GM21619 (cell line): ENCODE measurements around the gene RBM19.

Experiments
- ATAC-seq: cut with Tn5 transposase; IDR thresholded peaks from one replicate; pipeline ENCODE4 v1.9.1; 2021; ENCODE audit not compliant: unreplicated experiment

Gene RBM19

GRCh38 chr12:113840401-113841042 lies 125.6 kb downstream of the RBM19 start:
- ATAC-seq, result no peak

GRCh38 chr12:113838896-113839295 lies 127.2 kb downstream of the RBM19 start:
- no peak for ATAC-seq

- no peak for ATAC-seq
Observed at GRCh38 chr12:113837528-113838296, 128.4 kb downstream of the RBM19 start.

GRCh38 chr12:113837084-113837483 lies 129.0 kb downstream of the RBM19 start:
- ATAC-seq, result no peak

- ATAC-seq, result no peak
Observed at GRCh38 chr12:113835896-113836295, 130.2 kb downstream of the RBM19 start.

- no peak for ATAC-seq
Observed at GRCh38 chr12:113835433-113835832, 130.7 kb downstream of the RBM19 start.

GRCh38 chr12:113833422-113833821 lies 132.7 kb downstream of the RBM19 start:
- no peak for ATAC-seq

GRCh38 chr12:113831476-113831875 lies 134.6 kb downstream of the RBM19 start:
- no peak for ATAC-seq

GRCh38 chr12:113831016-113831415 lies 135.1 kb downstream of the RBM19 start:
- ATAC-seq, result no peak

- no peak for ATAC-seq
Observed at GRCh38 chr12:113829212-113829611, 136.9 kb downstream of the RBM19 start.

GRCh38 chr12:113827539-113828114 lies 138.5 kb downstream of the RBM19 start:
- no peak for ATAC-seq

GRCh38 chr12:113826805-113827538 lies 139.2 kb downstream of the RBM19 start:
- no peak for ATAC-seq

GRCh38 chr12:113825705-113826104 lies 140.4 kb downstream of the RBM19 start:
- no peak for ATAC-seq

GRCh38 chr12:113823816-113824215 lies 142.3 kb downstream of the RBM19 start:
- no peak for ATAC-seq

- no peak for ATAC-seq
Observed at GRCh38 chr12:113823016-113823415, 143.1 kb downstream of the RBM19 start.

GRCh38 chr12:113820842-113821241 lies 145.3 kb downstream of the RBM19 start:
- ATAC-seq, result no peak

- ATAC-seq, result no peak
Observed at GRCh38 chr12:113820309-113820708, 145.8 kb downstream of the RBM19 start.

GRCh38 chr12:113819495-113819894 lies 146.6 kb downstream of the RBM19 start:
- ATAC-seq, result no peak

- ATAC-seq, result no peak
Observed at GRCh38 chr12:113818833-113819232, 147.3 kb downstream of the RBM19 start.

- no peak for ATAC-seq
Observed at GRCh38 chr12:113818283-113818682, 147.8 kb downstream of the RBM19 start.

- no peak for ATAC-seq
Observed at GRCh38 chr12:113816866-113817265, 149.3 kb downstream of the RBM19 start.

- ATAC-seq, result no peak
Observed at GRCh38 chr12:113815031-113815430, 151.1 kb downstream of the RBM19 start.
